ENCODE results near the gene CCDC8. TPM values are rescaled to one million over a fixed set of nuclear protein-coding genes. Genes with fewer than 3 reads are reported as not detected.

Gene CCDC8
- total RNA-seq, 3 donors from 2014 or later, result 2.2 to 29.7 (median 16.4) TPM

- Histone ChIP-seq H3K4me3 (peak overlapping the region; percentile 40 to 74 (median 70)), H3K4me1 (no peaks in the 10 kb centered on the region), H3K36me3 (no peaks in the 10 kb centered on the region), H3K27me3 (no peaks in the 10 kb centered on the region), H3K9me3 (no peaks in the 10 kb centered on the region), H3K27ac (peak overlapping the region; percentile 71 to 75)
- intact Hi-C loops (cut with DNase I; ENCODE audit: low total_unique reads), result no loop called here
- DNase-seq (ENCODE audit: low spot score in 2 of 2), result no peak
- no peak for TF ChIP-seq POLR2A (IDR thresholded peaks at IDR 0.05)
- no peak for TF ChIP-seq POLR2AphosphoS5 (IDR thresholded peaks at IDR 0.05)
- TF ChIP-seq CTCF (IDR thresholded peaks at IDR 0.05), result no peak
Measured at GRCh38 chr19:46412650-46413261, 608 bp downstream of the CCDC8 start.

DNA sequence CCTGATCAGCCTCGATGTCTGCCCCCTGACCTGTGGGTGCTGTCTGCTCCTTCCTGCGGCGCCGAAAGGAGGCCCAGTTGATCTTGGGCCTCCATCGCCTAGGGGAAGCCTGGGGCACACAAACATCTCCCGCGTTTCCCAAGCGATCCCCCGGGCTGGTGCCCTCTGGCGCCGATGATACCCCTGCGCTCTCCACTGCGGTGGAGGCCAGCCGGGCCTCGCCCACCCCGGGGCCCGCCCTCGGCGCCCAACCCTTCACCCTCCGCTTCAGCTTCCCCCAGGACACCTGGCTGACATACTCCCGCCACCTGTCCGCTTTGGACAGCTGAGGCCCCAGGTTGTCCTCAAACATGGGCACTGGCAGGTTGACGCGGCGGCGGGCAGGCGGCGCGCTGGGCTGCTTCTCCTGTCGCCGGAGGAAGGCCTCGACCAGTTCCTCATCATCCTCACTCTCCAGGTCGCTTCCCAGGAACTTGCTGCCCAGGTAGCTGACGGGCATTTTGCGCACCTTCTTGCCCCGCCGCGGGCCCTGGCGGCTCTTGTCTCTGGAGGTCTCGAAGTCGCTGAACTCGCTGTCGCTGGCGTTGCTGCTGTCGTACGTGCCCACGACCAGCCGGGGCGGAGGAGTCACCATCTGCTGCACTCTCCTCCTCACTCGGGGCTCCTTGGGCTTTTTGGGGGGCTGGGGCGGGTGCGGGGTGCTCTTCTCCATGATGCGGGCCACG lies 1.3 kb downstream of the CCDC8 start:
- intact Hi-C loops (cut with DNase I; ENCODE audit: low total_unique reads), result no loop called here
- DNase-seq (ENCODE audit: low spot score in 2 of 2), result no peak
- Histone ChIP-seq H3K9me3 (no peaks in the 10 kb centered on the region), H3K36me3 (no peaks in the 10 kb centered on the region), H3K27ac (peak overlapping the region; percentile 71 to 75), H3K4me1 (no peaks in the 10 kb centered on the region), H3K4me3 (peak overlapping the region; percentile 40 to 74 (median 70)), H3K27me3 (no peaks in the 10 kb centered on the region)
- TF ChIP-seq POLR2AphosphoS5 (IDR thresholded peaks at IDR 0.05) (no peak), CTCF (IDR thresholded peaks at IDR 0.05) (no peak), POLR2A (IDR thresholded peaks at IDR 0.05) (no peak)

DNA sequence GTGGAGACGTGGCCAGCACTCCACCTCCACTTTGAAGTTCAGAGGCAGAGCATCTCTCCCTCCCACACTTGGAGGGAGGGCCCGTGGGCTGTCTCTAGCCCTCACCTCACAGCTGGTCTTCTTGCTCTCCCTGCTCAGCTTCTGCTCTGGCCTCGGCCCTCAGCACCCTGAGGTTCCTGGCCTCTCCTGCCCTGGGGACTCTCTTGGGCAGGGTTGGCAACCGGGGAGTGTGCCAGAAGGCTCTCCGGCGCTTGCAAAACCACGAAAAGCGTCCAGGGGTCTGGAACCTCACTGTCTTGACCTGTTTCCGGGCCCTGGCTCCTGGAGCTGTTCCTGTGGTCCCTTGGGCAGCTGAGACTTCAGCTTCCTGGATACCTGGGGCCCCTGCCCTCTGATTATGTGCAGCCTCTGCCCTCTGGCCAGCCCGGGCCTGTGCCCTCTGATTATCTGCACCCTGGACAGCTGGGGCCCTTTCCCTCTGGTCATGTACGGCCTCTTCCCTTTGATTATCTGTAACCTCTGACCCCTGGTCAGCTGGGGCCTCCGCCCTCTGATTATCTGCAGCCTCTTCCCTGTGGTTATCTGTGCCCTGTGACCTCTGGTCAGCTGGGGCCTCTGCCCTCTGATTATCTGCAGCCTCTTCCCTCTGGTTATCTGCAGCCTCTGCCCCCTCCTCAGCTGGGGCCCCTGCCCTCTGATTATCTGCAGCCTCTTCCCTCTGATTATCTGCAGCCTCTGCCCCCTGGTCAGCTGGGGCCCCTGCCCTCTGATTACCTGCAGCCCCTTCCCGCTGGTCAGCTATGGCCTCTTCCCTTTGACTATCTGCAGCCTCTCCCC lies 2.1 kb downstream of the CCDC8 start:
- DNase-seq (ENCODE audit: low spot score in 2 of 2), result no peak
- Histone ChIP-seq H3K27ac (peak overlapping the region; percentile 71 to 75), H3K4me1 (no peaks in the 10 kb centered on the region), H3K27me3 (no peaks in the 10 kb centered on the region), H3K9me3 (no peaks in the 10 kb centered on the region), H3K4me3 (peak overlapping the region; percentile 40 to 74 (median 70)), H3K36me3 (no peaks in the 10 kb centered on the region)
- intact Hi-C loops (cut with DNase I; ENCODE audit: low total_unique reads), result no loop called here
- TF ChIP-seq POLR2A (IDR thresholded peaks at IDR 0.05) (no peak), CTCF (IDR thresholded peaks at IDR 0.05) (no peak)

GRCh38 chr19:46410205-46411087 lies 2.9 kb downstream of the CCDC8 start:
- Histone ChIP-seq H3K27me3 (peaks cover 0 to 4% of the 10 kb centered on the region in 2 donors), H3K4me3 (peak overlapping the region in 2 of 3 donors; percentile 70 to 74), H3K27ac (peak overlapping the region; percentile 71 to 75), H3K4me1 (no peaks in the 10 kb centered on the region), H3K9me3 (no peaks in the 10 kb centered on the region), H3K36me3 (no peaks in the 10 kb centered on the region)
- TF ChIP-seq POLR2A (IDR thresholded peaks at IDR 0.05) (no peak), CTCF (IDR thresholded peaks at IDR 0.05) (no peak), POLR2AphosphoS5 (IDR thresholded peaks at IDR 0.05) (no peak)
- intact Hi-C loops (cut with DNase I; ENCODE audit: low total_unique reads), result no loop called here
- no peak for DNase-seq (ENCODE audit: low spot score in 2 of 2)
